Left lobe of liver (tissue), 2 donors: Measurements from ENCODE around the gene REEP1. TPM values are rescaled to one million over a fixed set of nuclear protein-coding genes. Genes with fewer than 3 reads are reported as not detected.
A peak's percentile ranks its signal among the peaks of the same experiment; 100 is the strongest.
"Not testable (repeated sequence)": the region's sequence is repeated elsewhere in the genome, so short reads cannot be mapped to it uniquely, and the experiment has no call there.

ENCODE experiments used
- ATAC-seq: fragments of 200-7000 bp; cut with Tn5 transposase; one replicate; pipeline ENCODE4 v1.9.1; 2020; ENCODE audit warnings: mild to moderate bottlenecking, moderate library complexity
- DNase-seq: peaks from one replicate; pipeline ENCODE4 v3.0.0-alpha.2; 2020; ENCODE audit warnings: low spot score
- total RNA-seq: library from RNA; stranded (reverse); gene quantifications from one replicate; pipeline ENCODE4 v1.2.1, GENCODE V29; 2021
- donor health status: DM: no; HTN: no; CAD: no; lungs with moderate emphysema.
- donor health status: DM: no; HTN: yes; CAD: no.

Gene REEP1
- total RNA-seq, 1 donor from 2014 or later, result 0.50 TPM

- ATAC-seq (no peak), DNase-seq (no peak)
Observed at GRCh38 chr2:86203614-86204013, 133.8 kb downstream of the REEP1 start.

- DNase-seq (no peak), ATAC-seq (no peak)
Observed at GRCh38 chr2:86202702-86203101, 134.7 kb downstream of the REEP1 start.

- no peak for DNase-seq
- ATAC-seq, result no peak
Observed at GRCh38 chr2:86202336-86202692, 135.1 kb downstream of the REEP1 start.

GRCh38 chr2:86201671-86202335 lies 135.6 kb downstream of the REEP1 start:
- no peak for ATAC-seq
- DNase-seq, result no peak

GRCh38 chr2:86200564-86200963 lies 136.9 kb downstream of the REEP1 start:
- not testable (repeated sequence) for DNase-seq, ATAC-seq

GRCh38 chr2:86199834-86200177 lies 137.6 kb downstream of the REEP1 start:
- DNase-seq, result no peak
- no peak for ATAC-seq

- ATAC-seq (no peak), DNase-seq (no peak)
Observed at GRCh38 chr2:86195808-86196387, 141.5 kb downstream of the REEP1 start.

GRCh38 chr2:86195055-86195807 lies 142.2 kb downstream of the REEP1 start, which contains the start of gene IMMT:
TSS of gene IMMT (minus strand) at chr2:86195462. CDS start at chr2:86195382, 80 bp downstream.
- DNase-seq, result peak; percentile 98
- ATAC-seq, result peak; percentile 86

GRCh38 chr2:86194751-86195054 lies 142.7 kb downstream of the REEP1 start:
- DNase-seq, result peak; percentile 96
- no peak for ATAC-seq

GRCh38 chr2:86193901-86194567 lies 143.4 kb downstream of the REEP1 start:
- no peak for DNase-seq
- ATAC-seq, result no peak

- no peak for DNase-seq
- no peak for ATAC-seq
Observed at GRCh38 chr2:86189782-86190416, 147.5 kb downstream of the REEP1 start.

- DNase-seq (no peak), ATAC-seq (no peak)
Observed at GRCh38 chr2:86186431-86186830, 151.0 kb downstream of the REEP1 start.

- peak; percentile 19 for ATAC-seq
- DNase-seq, result no peak
Observed at GRCh38 chr2:86185517-86186212, 151.8 kb downstream of the REEP1 start.

GRCh38 chr2:86176597-86176996 lies 160.8 kb downstream of the REEP1 start:
- DNase-seq, result no peak
- no peak for ATAC-seq

GRCh38 chr2:86175828-86176227 lies 161.6 kb downstream of the REEP1 start:
- ATAC-seq (peak; percentile 37), DNase-seq (no peak)

- DNase-seq, result no peak
- ATAC-seq, result no peak
Observed at GRCh38 chr2:86174445-86174844, 163.0 kb downstream of the REEP1 start.

GRCh38 chr2:86172610-86173009 lies 164.8 kb downstream of the REEP1 start:
- ATAC-seq, result no peak
- no peak for DNase-seq

GRCh38 chr2:86171295-86171694 lies 166.1 kb downstream of the REEP1 start:
- DNase-seq, result no peak
- no peak for ATAC-seq

GRCh38 chr2:86170449-86170848 lies 167.0 kb downstream of the REEP1 start:
- no peak for ATAC-seq
- no peak for DNase-seq
